Cardiac muscle cell (in vitro differentiated cells and primary cell): ENCODE measurements around the gene SPRED1. TPM values are rescaled to one million over a fixed set of nuclear protein-coding genes. Genes with fewer than 3 reads are reported as not detected.

Experiments used
- DNase-seq, 2 donors: peaks; one replicate each; pipeline versions ENCODE4 v3.0.0 to v3.0.0-alpha.2; 2010 to 2017; ENCODE audit warnings: low read depth in 1 of 2, low spot score in 1 of 2
- H3K27ac ChIP-seq: fragments of 200-600 bp; sonication (generic); 2 replicates; pipeline ENCODE4 v1.5.1; 2016
- H3K27me3 ChIP-seq: fragments of 200-600 bp; sonication (generic); 2 replicates; pipeline ENCODE4 v1.6.0; 2016; ENCODE audit warnings: control low read depth
- H3K36me3 ChIP-seq: fragments of 200-600 bp; sonication (generic); 2 replicates; pipeline ENCODE4 v1.5.1; 2016; ENCODE audit warnings: control low read depth
- H3K4me1 ChIP-seq: fragments of 200-600 bp; sonication (generic); 2 replicates; pipeline ENCODE4 v1.8.1; 2017; ENCODE audit warnings: low read depth, mild to moderate bottlenecking, mixed run types
- H3K4me3 ChIP-seq: fragments of 200-600 bp; sonication (generic); 2 replicates; pipeline ENCODE4 v1.5.1; 2016; ENCODE audit warnings: mild to moderate bottlenecking
- H3K9me3 ChIP-seq: fragments of 200-600 bp; sonication (generic); 2 replicates; pipeline ENCODE4 v1.5.1; 2017; ENCODE audit warnings: low read depth, mild to moderate bottlenecking, control low read depth
- CTCF ChIP-seq: IDR thresholded peaks from 2 replicates; pipeline ENCODE4 v1.5.1; 2012; ENCODE audit warnings: low read depth, mild to moderate bottlenecking, low read length
- polyA plus RNA-seq: library from polyadenylated mRNA; unstranded; fragments of >200 nt; fragmentation: Nextera tagmentation; extraction: Ambion mirVana; gene quantifications from 2 replicates; pipeline ENCODE4 v1.2.1, GENCODE V29; 2016
- total RNA-seq: library from RNA; depleted of rRNA; stranded (reverse); fragments of >200 nt; gene quantifications from 2 replicates; pipeline ENCODE4 v1.2.3, GENCODE V29; 2016

SPRED1 gene
- total RNA-seq (11.2 and 17.3 TPM in 2 replicates), polyA plus RNA-seq (8.2 and 8.7 TPM in 2 replicates)

- Histone ChIP-seq H3K4me3 (peak within 1 kb of the TSS; percentile 92), H3K27ac (peak within 1 kb of the TSS; percentile 98), H3K4me1 (peaks cover 36% of the 10 kb centered on the region), H3K27me3 (no peaks in the 10 kb centered on the region), H3K36me3 (no peaks in the 10 kb centered on the region), H3K9me3 (no peaks in the 10 kb centered on the region)
- peak; percentile 19 to 74 for DNase-seq
- no peak for TF ChIP-seq CTCF
Observed at GRCh38 chr15:38252481-38253350, at the start of gene SPRED1. TSS of gene SPRED1 (plus strand) at chr15:38252836. CDS start at chr15:38253186, 350 bp downstream.

GRCh38 chr15:38205526-38206272 is 46.9 kb upstream of the SPRED1 start:
- Histone ChIP-seq H3K27me3 (no peaks in the 10 kb centered on the region), H3K27ac (no peak overlapping the region), H3K36me3 (no peaks in the 10 kb centered on the region), H3K4me3 (no peak overlapping the region), H3K9me3 (no peaks in the 10 kb centered on the region), H3K4me1 (peaks cover 12% of the 10 kb centered on the region)
- TF ChIP-seq CTCF, result no peak
- DNase-seq, result no peak

DNA sequence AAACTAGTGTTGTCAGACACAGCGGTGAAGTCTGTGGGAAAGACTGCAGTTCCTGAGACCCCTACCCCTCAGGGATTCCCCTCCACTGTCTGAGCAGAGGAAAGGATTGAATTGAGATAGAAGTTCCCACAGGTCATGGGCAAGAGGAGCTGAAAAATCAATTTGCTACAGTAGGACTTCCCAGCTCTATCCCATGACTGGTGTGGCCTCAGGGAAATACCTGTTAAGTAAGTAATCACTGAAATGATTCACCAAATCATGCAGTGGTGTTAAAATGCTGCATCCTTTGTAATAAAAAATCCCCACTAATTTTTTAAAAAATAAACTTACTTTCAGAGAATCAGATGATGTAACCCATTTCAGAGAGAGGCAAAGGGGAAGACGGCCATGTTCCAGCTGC is 45.0 kb upstream of the SPRED1 start:
- H3K27me3 ChIP-seq, result no peaks in the 10 kb centered on the region
- no peak for DNase-seq
- no peak for TF ChIP-seq CTCF
- peaks cover 12% of the 10 kb centered on the region for H3K4me1 ChIP-seq
- no peaks in the 10 kb centered on the region for H3K36me3 ChIP-seq
- no peak overlapping the region for H3K27ac ChIP-seq
- no peaks in the 10 kb centered on the region for H3K9me3 ChIP-seq
- H3K4me3 ChIP-seq, result no peak overlapping the region

- Histone ChIP-seq H3K4me3 (no peak overlapping the region), H3K27ac (no peak overlapping the region)
- DNase-seq, result no peak
Observed at GRCh38 chr15:38208206-38208605, 44.4 kb upstream of the SPRED1 start.

DNA sequence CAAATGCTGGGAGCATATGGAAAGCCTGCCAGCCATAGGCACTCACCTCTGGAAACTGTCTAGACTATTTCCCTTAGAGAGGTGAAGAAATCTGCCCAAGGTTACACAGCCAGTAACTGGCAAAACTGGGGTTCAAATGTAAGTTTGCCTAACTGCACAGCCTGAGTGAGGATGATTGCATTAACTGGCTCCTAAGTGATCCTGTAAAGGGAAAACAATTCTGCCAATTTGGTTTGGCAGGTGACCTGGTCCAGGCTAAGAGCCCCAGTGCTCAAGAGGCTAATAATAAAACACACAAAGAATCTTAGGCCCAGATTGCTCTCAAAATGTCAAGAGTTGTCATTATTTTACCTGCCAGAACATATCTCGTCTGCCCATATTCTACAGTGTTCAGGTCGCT is 43.9 kb upstream of the SPRED1 start:
- no peak for TF ChIP-seq CTCF
- DNase-seq, result no peak
- no peak overlapping the region for H3K4me3 ChIP-seq
- H3K27ac ChIP-seq, result no peak overlapping the region
- no peaks in the 10 kb centered on the region for H3K27me3 ChIP-seq
- peaks cover 15% of the 10 kb centered on the region for H3K4me1 ChIP-seq
- no peaks in the 10 kb centered on the region for H3K36me3 ChIP-seq
- H3K9me3 ChIP-seq, result no peaks in the 10 kb centered on the region

More at GRCh38 chr15:38208206-38208605, 44.4 kb upstream of the SPRED1 start:
- no peaks in the 10 kb centered on the region for H3K9me3 ChIP-seq
- H3K36me3 ChIP-seq, result no peaks in the 10 kb centered on the region
- peaks cover 12% of the 10 kb centered on the region for H3K4me1 ChIP-seq
- H3K27me3 ChIP-seq, result no peaks in the 10 kb centered on the region
- no peak for TF ChIP-seq CTCF
